ENCODE results near the gene COLGALT1.
A peak's percentile ranks its signal among the peaks of the same experiment; 100 is the strongest.

COLGALT1 gene

GRCh38 chr19:17604372-17605025, 49.0 kb downstream of the COLGALT1 start:
- H3K4me1 ChIP-seq = peaks cover 2% of the 10 kb centered on the region
- no peak overlapping the region for H3K27ac ChIP-seq
- no peaks in the 10 kb centered on the region for H3K27me3 ChIP-seq (ENCODE audit: control insufficient read depth, insufficient read depth, low read length)
- H3K36me3 ChIP-seq (ENCODE audit: control insufficient read depth, insufficient read depth, low read length) = no peaks in the 10 kb centered on the region
- no peaks in the 10 kb centered on the region for H3K9me3 ChIP-seq (ENCODE audit: control insufficient read depth, low read length)
- TF ChIP-seq CTCF (IDR thresholded peaks at IDR 0.05) = no peak
- no peak overlapping the region for H3K4me3 ChIP-seq (ENCODE audit: low read depth, low read length)
- H3K79me2 ChIP-seq = no peaks in the 10 kb centered on the region
- no peak overlapping the region for H3K4me2 ChIP-seq (ENCODE audit: low read length)
- H3K9ac ChIP-seq = no peak overlapping the region
- no peak overlapping the region for H2AFZ ChIP-seq

- Histone ChIP-seq H3K4me3 (ENCODE audit: low read depth, low read length) (no peak overlapping the region), H3K9ac (no peak overlapping the region), H3K9me3 (ENCODE audit: control insufficient read depth, low read length) (no peaks in the 10 kb centered on the region), H3K27ac (no peak overlapping the region), H3K4me2 (ENCODE audit: low read length) (no peak overlapping the region), H3K4me1 (peaks cover 2% of the 10 kb centered on the region), H3K36me3 (ENCODE audit: control insufficient read depth, insufficient read depth, low read length) (no peaks in the 10 kb centered on the region), H2AFZ (no peak overlapping the region), H3K27me3 (ENCODE audit: control insufficient read depth, insufficient read depth, low read length) (no peaks in the 10 kb centered on the region), H3K79me2 (no peaks in the 10 kb centered on the region)
- TF ChIP-seq CTCF (IDR thresholded peaks at IDR 0.05) = no peak
Observed at GRCh38 chr19:17605117-17605516, 49.7 kb downstream of the COLGALT1 start.

DNA sequence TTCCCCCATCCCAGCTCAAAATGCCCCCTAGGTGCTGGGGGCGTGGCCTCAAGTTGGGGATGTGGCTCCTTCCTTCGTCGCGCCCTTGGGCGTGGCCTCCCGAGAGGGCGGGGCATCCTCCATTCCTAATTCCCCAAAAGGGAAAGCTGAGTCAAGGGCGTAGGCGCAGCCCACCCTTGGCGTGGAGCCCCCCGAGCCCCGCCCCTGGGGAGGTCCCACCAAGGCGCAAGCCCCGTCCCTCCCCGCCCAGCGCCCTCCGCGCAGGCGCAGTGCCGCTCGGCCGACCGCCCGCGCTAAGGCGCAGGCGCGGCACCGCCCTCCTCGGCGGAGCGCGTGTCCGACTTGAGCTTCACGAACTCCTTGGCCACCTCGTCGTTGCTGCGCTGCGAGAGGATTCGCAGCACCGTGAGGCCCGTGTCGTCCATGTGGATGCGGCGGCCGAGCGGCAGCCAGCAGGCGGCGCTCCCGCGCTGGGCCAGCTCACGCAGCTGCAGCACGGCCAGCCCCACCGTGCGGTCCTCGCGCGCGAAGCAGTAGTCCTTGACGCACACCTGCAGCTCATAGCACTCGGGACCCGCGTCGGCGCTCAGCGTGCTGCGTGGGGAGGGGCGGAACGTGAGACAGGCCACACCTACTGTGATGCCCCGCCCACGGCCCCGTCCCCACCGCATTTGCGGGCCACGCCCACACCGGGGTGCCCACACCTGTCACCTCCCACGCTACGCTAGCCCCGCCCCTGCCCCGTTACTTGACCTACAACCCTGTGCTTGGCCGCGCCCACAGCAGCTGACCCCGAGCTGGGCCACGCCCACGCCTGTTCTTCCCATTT, 50.5 kb downstream of the COLGALT1 start:
- Histone ChIP-seq H2AFZ (peak overlapping the region; percentile 83), H3K9me3 (ENCODE audit: control insufficient read depth, low read length) (no peaks in the 10 kb centered on the region), H3K9ac (no peak overlapping the region), H3K4me3 (ENCODE audit: low read depth, low read length) (peak overlapping the region; percentile 62), H3K36me3 (ENCODE audit: control insufficient read depth, insufficient read depth, low read length) (no peaks in the 10 kb centered on the region), H3K4me2 (ENCODE audit: low read length) (peak overlapping the region; percentile 78), H3K79me2 (no peaks in the 10 kb centered on the region), H3K27ac (peak overlapping the region; percentile 44), H3K27me3 (ENCODE audit: control insufficient read depth, insufficient read depth, low read length) (no peaks in the 10 kb centered on the region), H3K4me1 (peaks cover 2% of the 10 kb centered on the region)
- peak; percentile 71 for TF ChIP-seq CTCF (IDR thresholded peaks at IDR 0.05)

- Histone ChIP-seq H3K4me1 (no peaks in the 10 kb centered on the region), H3K36me3 (ENCODE audit: control insufficient read depth, insufficient read depth, low read length) (no peaks in the 10 kb centered on the region), H3K79me2 (no peaks in the 10 kb centered on the region), H3K27ac (no peak overlapping the region), H3K9ac (no peak overlapping the region), H3K4me2 (ENCODE audit: low read length) (peak overlapping the region; percentile 78), H2AFZ (peak overlapping the region; percentile 83), H3K27me3 (ENCODE audit: control insufficient read depth, insufficient read depth, low read length) (no peaks in the 10 kb centered on the region), H3K9me3 (ENCODE audit: control insufficient read depth, low read length) (no peaks in the 10 kb centered on the region), H3K4me3 (ENCODE audit: low read depth, low read length) (peak overlapping the region; percentile 62)
- no peak for TF ChIP-seq CTCF (IDR thresholded peaks at IDR 0.05)
Observed at GRCh38 chr19:17606590-17607185, 51.2 kb downstream of the COLGALT1 start.

Data from parathyroid adenoma (tissue), 2 donors.